Lung (tissue), 12 donors: Measurements from ENCODE around the gene IGLL5. TPM values are rescaled to one million over a fixed set of nuclear protein-coding genes. Genes with fewer than 3 reads are reported as not detected.

ENCODE experiments used
- ATAC-seq: fragments of 200-7000 bp; cut with Tn5 transposase; one replicate; pipeline ENCODE4 v1.9.1; 2020; ENCODE audit warnings: moderate number of reproducible peaks; ENCODE audit not compliant: insufficient read depth, low FRiP score
- DNase-seq, 3 donors: peaks; one replicate each; pipeline ENCODE4 v3.0.0-alpha.2; 2013 to 2017
- H3K27ac ChIP-seq, 2 donors: one replicate each; pipeline ENCODE4 v1.5.1; 2013; ENCODE audit warnings: mild to moderate bottlenecking in 2 of 2, moderate library complexity in 2 of 2, control low read depth in 1 of 2, inconsistent platforms in 1 of 2, low read depth in 1 of 2, low read length in 1 of 2
- H3K27me3 ChIP-seq, 3 donors: one replicate each; pipeline ENCODE4 v1.5.1; 2013; ENCODE audit warnings: low read length in 2 of 3; ENCODE audit not compliant: control insufficient read depth in 3 of 3, insufficient read depth in 3 of 3
- H3K36me3 ChIP-seq, 4 donors: one replicate each; pipeline ENCODE4 v1.5.1; 2013; ENCODE audit warnings: low read length in 4 of 4, mild to moderate bottlenecking in 1 of 4, moderate library complexity in 1 of 4; ENCODE audit not compliant: control insufficient read depth in 4 of 4, insufficient read depth in 4 of 4
- H3K4me1 ChIP-seq, 5 donors: one replicate each; pipeline ENCODE4 v1.5.1; 2013; ENCODE audit warnings: low read length in 5 of 5, mild to moderate bottlenecking in 2 of 5, moderate library complexity in 1 of 5; ENCODE audit not compliant: control insufficient read depth in 5 of 5, insufficient read depth in 5 of 5
- H3K4me3 ChIP-seq: one replicate; pipeline ENCODE4 v1.5.1; 2013; ENCODE audit warnings: mild to moderate bottlenecking, control low read depth, moderate library complexity
- H3K9ac ChIP-seq, 2 donors: one replicate each; pipeline ENCODE4 v1.5.1; 2013; ENCODE audit warnings: low read length in 2 of 2, control low read depth in 1 of 2; ENCODE audit not compliant: insufficient read depth in 1 of 2
- H3K9me3 ChIP-seq, 4 donors: one replicate each; pipeline ENCODE4 v1.5.1; 2013; ENCODE audit warnings: low read length in 3 of 4, mild to moderate bottlenecking in 1 of 4, moderate library complexity in 1 of 4; ENCODE audit not compliant: control insufficient read depth in 4 of 4, insufficient read depth in 3 of 4
- CTCF ChIP-seq: IDR thresholded peaks from 2 replicates; pipeline ENCODE4 v1.5.1; 2012; ENCODE audit warnings: mild to moderate bottlenecking; ENCODE audit errors: control extremely low read depth, extremely low read depth
- WGBS, 2 donors: extraction: QIAGEN DNeasy Blood & Tissue Kit; methylation state at CpG; one replicate each; pipeline ENCODE4 v1.1.7; 2013; 5-methylcytosine and 5-hydroxymethylcytosine counted together
- polyA plus RNA-seq, 2 donors: library from polyadenylated mRNA; stranded (reverse); fragments of 200-250 nt; gene quantifications; one replicate each; pipeline ENCODE4 v1.2.1, GENCODE V29; 2013
- total RNA-seq, 2 donors: library from RNA; depleted of rRNA in 1 of 2; stranded (reverse); fragments of >200 nt in 1 of 2; gene quantifications; one replicate each; pipeline ENCODE4 v1.2.1, GENCODE V29; 2014 to 2021
- donor health status: control.
- donor health status: control.
- donor health status: Bipolar disorder and iron deficiency.
- donor health status: healthy.
- donor health status: DM: yes; HTN: yes; CAD: no.

IGLL5 gene
- total and polyA plus RNA-seq, 4 donors = 5.4 to 21.5 (median 11.3) TPM

GRCh38 chr22:22855617-22856308 lies 31.9 kb upstream of the IGLL5 start:
- H3K27me3 ChIP-seq = peaks cover 0 to 6% (median 0%) of the 10 kb centered on the region in 3 donors
- no peak for ATAC-seq
- 57 to 60% methylated on average over 5 of the region's 5 CpGs for WGBS, 2 donors

GRCh38 chr22:22856364-22856763 lies 31.3 kb upstream of the IGLL5 start:
- WGBS, 2 donors = 89 to 96% methylated on average over 3 to 6 of the region's 6 CpGs

More at GRCh38 chr22:22855617-22856308, 31.9 kb upstream of the IGLL5 start:
- TF ChIP-seq CTCF = no peak
- Histone ChIP-seq H3K27ac (no peak overlapping the region), H3K36me3 (no peaks in the 10 kb centered on the region), H3K4me1 (no peaks in the 10 kb centered on the region), H3K4me3 (no peak overlapping the region), H3K9ac (no peak overlapping the region), H3K9me3 (no peaks in the 10 kb centered on the region)
- peak in 1 of 3 donors; percentile 7 for DNase-seq

GRCh38 chr22:22856885-22857606 lies 30.6 kb upstream of the IGLL5 start:
- peaks cover 0 to 6% (median 0%) of the 10 kb centered on the region in 3 donors for H3K27me3 ChIP-seq
- WGBS, 2 donors = 78% methylated on average over 5 of the region's 5 CpGs

More at GRCh38 chr22:22856364-22856763, 31.3 kb upstream of the IGLL5 start:
- Histone ChIP-seq H3K4me1 (no peaks in the 10 kb centered on the region), H3K9me3 (no peaks in the 10 kb centered on the region), H3K27ac (no peak overlapping the region), H3K36me3 (no peaks in the 10 kb centered on the region), H3K4me3 (no peak overlapping the region), H3K9ac (no peak overlapping the region), H3K27me3 (peaks cover 0 to 6% (median 0%) of the 10 kb centered on the region in 3 donors)
- ATAC-seq (no peak), DNase-seq (no peak)
- TF ChIP-seq CTCF = no peak

More at GRCh38 chr22:22856885-22857606, 30.6 kb upstream of the IGLL5 start:
- H3K36me3 ChIP-seq = no peaks in the 10 kb centered on the region
- no peak overlapping the region for H3K4me3 ChIP-seq
- DNase-seq (no peak), ATAC-seq (no peak)
- H3K4me1 ChIP-seq = no peaks in the 10 kb centered on the region
- no peaks in the 10 kb centered on the region for H3K9me3 ChIP-seq
- no peak for TF ChIP-seq CTCF
- H3K27ac ChIP-seq = no peak overlapping the region
- no peak overlapping the region for H3K9ac ChIP-seq
